ENCODE measurements around the gene H3-3A.

Gene H3-3A

GRCh38 chr1:226026833-226027232 is 35.7 kb upstream of the H3-3A start:
- no peak for DNase-seq
- H3K36me3 ChIP-seq: no peaks in the 10 kb centered on the region
- no peaks in the 10 kb centered on the region for H3K27me3 ChIP-seq (ENCODE audit: insufficient read depth, low read depth, severe bottlenecking)
- no peak overlapping the region for H3K27ac ChIP-seq
- TF ChIP-seq CTCF (IDR thresholded peaks at IDR 0.05; ENCODE audit: low read depth, low read length): no peak
- no peaks in the 10 kb centered on the region for H3K9me3 ChIP-seq (ENCODE audit: severe bottlenecking)
- H3K4me3 ChIP-seq (ENCODE audit: low read depth, low read length): no peak overlapping the region

GRCh38 chr1:226027538-226028217 is 34.8 kb upstream of the H3-3A start:
- Histone ChIP-seq H3K9me3 (ENCODE audit: severe bottlenecking) (no peaks in the 10 kb centered on the region), H3K4me3 (ENCODE audit: low read depth, low read length) (no peak overlapping the region), H3K27me3 (ENCODE audit: insufficient read depth, low read depth, severe bottlenecking) (no peaks in the 10 kb centered on the region), H3K36me3 (no peaks in the 10 kb centered on the region), H3K27ac (no peak overlapping the region)
- no peak for TF ChIP-seq CTCF (IDR thresholded peaks at IDR 0.05; ENCODE audit: low read depth, low read length)
- DNase-seq: no peak

- H3K36me3 ChIP-seq: no peaks in the 10 kb centered on the region
- no peak overlapping the region for H3K4me3 ChIP-seq (ENCODE audit: low read depth, low read length)
- no peaks in the 10 kb centered on the region for H3K9me3 ChIP-seq (ENCODE audit: severe bottlenecking)
- H3K27ac ChIP-seq: no peak overlapping the region
- no peaks in the 10 kb centered on the region for H3K27me3 ChIP-seq (ENCODE audit: insufficient read depth, low read depth, severe bottlenecking)
- no peak for TF ChIP-seq CTCF (IDR thresholded peaks at IDR 0.05; ENCODE audit: low read depth, low read length)
- DNase-seq: no peak
Observed at GRCh38 chr1:226029093-226029496, 33.4 kb upstream of the H3-3A start.

- H3K27ac ChIP-seq: no peak overlapping the region
Observed at GRCh38 chr1:226029568-226030225, 32.8 kb upstream of the H3-3A start.

GRCh38 chr1:226033582-226033981 is 28.9 kb upstream of the H3-3A start:
- TF ChIP-seq CTCF (IDR thresholded peaks at IDR 0.05; ENCODE audit: low read depth, low read length): no peak
- DNase-seq: no peak
- Histone ChIP-seq H3K4me3 (ENCODE audit: low read depth, low read length) (no peak overlapping the region), H3K27ac (no peak overlapping the region), H3K27me3 (ENCODE audit: insufficient read depth, low read depth, severe bottlenecking) (no peaks in the 10 kb centered on the region), H3K36me3 (no peaks in the 10 kb centered on the region), H3K9me3 (ENCODE audit: severe bottlenecking) (no peaks in the 10 kb centered on the region)

More at GRCh38 chr1:226029568-226030225, 32.8 kb upstream of the H3-3A start:
- no peak overlapping the region for H3K4me3 ChIP-seq (ENCODE audit: low read depth, low read length)
- H3K9me3 ChIP-seq (ENCODE audit: severe bottlenecking): no peaks in the 10 kb centered on the region
- no peak for DNase-seq
- H3K27me3 ChIP-seq (ENCODE audit: insufficient read depth, low read depth, severe bottlenecking): no peaks in the 10 kb centered on the region
- TF ChIP-seq CTCF (IDR thresholded peaks at IDR 0.05; ENCODE audit: low read depth, low read length): no peak
- no peaks in the 10 kb centered on the region for H3K36me3 ChIP-seq

All from WERI-Rb-1 (cell line).